ENCODE data around the gene CYB5R2.
"Not testable (repeated sequence)": the region's sequence is repeated elsewhere in the genome, so short reads cannot be mapped to it uniquely, and the experiment has no call there.

CYB5R2 gene

GRCh38 chr11:7668464-7668863, 4.8 kb downstream of the CYB5R2 start:
- DNase-seq, result no peak

- DNase-seq, result no peak
Observed at GRCh38 chr11:7667460-7667859, 5.8 kb downstream of the CYB5R2 start.

GRCh38 chr11:7666292-7666866, 6.9 kb downstream of the CYB5R2 start:
- DNase-seq, result no peak

GRCh38 chr11:7665473-7666291, 7.6 kb downstream of the CYB5R2 start:
- no peak for DNase-seq

- no peak for DNase-seq
Observed at GRCh38 chr11:7664867-7665266, 8.4 kb downstream of the CYB5R2 start.

GRCh38 chr11:7663531-7663930, 9.8 kb downstream of the CYB5R2 start:
- not testable (repeated sequence) for DNase-seq

- DNase-seq, result no peak
Observed at GRCh38 chr11:7657306-7658025, 15.8 kb downstream of the CYB5R2 start.

GRCh38 chr11:7656704-7657103, 16.6 kb downstream of the CYB5R2 start:
- no peak for DNase-seq

- DNase-seq, result no peak
Observed at GRCh38 chr11:7655253-7656217, 17.8 kb downstream of the CYB5R2 start.

- no peak for DNase-seq
Observed at GRCh38 chr11:7654195-7654705, 19.1 kb downstream of the CYB5R2 start.

GRCh38 chr11:7651700-7652099, 21.6 kb downstream of the CYB5R2 start:
- DNase-seq, result no peak

GRCh38 chr11:7651140-7651551, 22.2 kb downstream of the CYB5R2 start:
- no peak for DNase-seq

- no peak for DNase-seq
Observed at GRCh38 chr11:7648264-7648663, 25.0 kb downstream of the CYB5R2 start.

GRCh38 chr11:7646866-7647265, 26.4 kb downstream of the CYB5R2 start:
- DNase-seq, result no peak

- no peak for DNase-seq
Observed at GRCh38 chr11:7645206-7645605, 28.1 kb downstream of the CYB5R2 start.

- DNase-seq, result no peak
Observed at GRCh38 chr11:7643314-7643713, 30.0 kb downstream of the CYB5R2 start.

GRCh38 chr11:7642747-7643146, 30.6 kb downstream of the CYB5R2 start:
- DNase-seq, result no peak

GRCh38 chr11:7640816-7641215, 32.5 kb downstream of the CYB5R2 start:
- no peak for DNase-seq

- DNase-seq, result no peak
Observed at GRCh38 chr11:7639643-7640025, 33.7 kb downstream of the CYB5R2 start.

- DNase-seq, result no peak
Observed at GRCh38 chr11:7638710-7639642, 34.3 kb downstream of the CYB5R2 start.

GRCh38 chr11:7637447-7638157, 35.7 kb downstream of the CYB5R2 start:
- DNase-seq, result no peak

Data from GOT3 (cell line).